OCI-M1 (cell line): ENCODE results near the gene GLB1L.
"Not testable (repeated sequence)": the region's sequence is repeated elsewhere in the genome, so short reads cannot be mapped to it uniquely, and the experiment has no call there.

Source experiments
- DNase-seq: peaks from one replicate; lab custom pipeline; 2025; lab: John Stamatoyannopoulos, UW

GLB1L gene

GRCh38 chr2:219245148-219245898 is at the start of gene GLB1L, which contains the start of gene STK16:
Gene GLB1L (minus strand): TSS chr2:219245444. CDS start chr2:219243573, 1,871 bp downstream.
Gene STK16 (plus strand): TSS chr2:219245479. CDS start chr2:219246000, 521 bp downstream.
- DNase-seq = peak; percentile 95

GRCh38 chr2:219294356-219295351 is 49.4 kb upstream of the GLB1L start:
- DNase-seq = peak; percentile 92

DNA sequence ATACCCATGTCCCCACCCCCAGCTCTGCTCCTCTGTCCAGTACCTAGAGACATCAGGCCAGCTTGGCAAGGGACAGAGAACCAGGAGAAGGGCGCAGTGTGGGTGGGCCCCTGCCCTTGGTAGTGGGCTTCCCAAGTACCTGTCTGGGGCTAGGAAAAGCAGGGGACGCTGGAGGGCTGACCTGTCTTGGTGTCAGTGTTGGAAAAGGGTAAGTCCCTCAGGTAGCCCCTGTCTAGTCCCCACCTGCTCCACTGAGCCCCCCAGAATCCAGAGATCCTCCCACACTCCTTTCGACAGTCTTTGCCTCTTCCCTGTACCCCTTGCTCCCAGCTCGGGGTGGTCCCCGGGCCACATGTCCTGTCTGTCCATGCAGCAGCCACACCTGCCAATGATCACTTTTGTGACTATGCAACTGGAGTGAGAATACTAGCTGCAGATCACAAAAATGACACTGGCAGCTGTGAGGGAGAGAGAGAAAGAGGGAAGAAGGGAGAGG is 48.5 kb upstream of the GLB1L start:
- DNase-seq = no peak

DNA sequence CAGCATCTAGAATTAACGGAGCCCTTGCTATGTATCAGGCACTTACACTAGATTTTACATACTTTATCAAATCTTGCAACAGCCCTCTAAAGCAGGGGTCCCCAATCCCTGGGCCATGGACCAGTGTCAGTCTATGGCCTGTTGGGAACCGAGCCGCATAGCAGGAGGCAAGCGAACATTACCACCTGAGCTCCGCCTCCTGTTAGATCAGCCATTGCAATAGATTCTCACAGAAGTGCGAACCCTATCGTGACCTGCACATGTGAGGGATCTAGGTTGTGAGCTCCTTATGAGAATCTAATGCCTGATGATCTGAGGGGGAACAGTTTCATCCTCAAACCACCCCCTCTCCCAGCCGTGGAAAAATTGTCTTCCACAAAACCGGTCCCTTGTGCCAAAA is 47.4 kb upstream of the GLB1L start:
- no peak for DNase-seq

GRCh38 chr2:219291910-219292490 is 46.8 kb upstream of the GLB1L start:
- no peak for DNase-seq

- no peak for DNase-seq
Observed at GRCh38 chr2:219291394-219291793, 46.1 kb upstream of the GLB1L start.

DNA sequence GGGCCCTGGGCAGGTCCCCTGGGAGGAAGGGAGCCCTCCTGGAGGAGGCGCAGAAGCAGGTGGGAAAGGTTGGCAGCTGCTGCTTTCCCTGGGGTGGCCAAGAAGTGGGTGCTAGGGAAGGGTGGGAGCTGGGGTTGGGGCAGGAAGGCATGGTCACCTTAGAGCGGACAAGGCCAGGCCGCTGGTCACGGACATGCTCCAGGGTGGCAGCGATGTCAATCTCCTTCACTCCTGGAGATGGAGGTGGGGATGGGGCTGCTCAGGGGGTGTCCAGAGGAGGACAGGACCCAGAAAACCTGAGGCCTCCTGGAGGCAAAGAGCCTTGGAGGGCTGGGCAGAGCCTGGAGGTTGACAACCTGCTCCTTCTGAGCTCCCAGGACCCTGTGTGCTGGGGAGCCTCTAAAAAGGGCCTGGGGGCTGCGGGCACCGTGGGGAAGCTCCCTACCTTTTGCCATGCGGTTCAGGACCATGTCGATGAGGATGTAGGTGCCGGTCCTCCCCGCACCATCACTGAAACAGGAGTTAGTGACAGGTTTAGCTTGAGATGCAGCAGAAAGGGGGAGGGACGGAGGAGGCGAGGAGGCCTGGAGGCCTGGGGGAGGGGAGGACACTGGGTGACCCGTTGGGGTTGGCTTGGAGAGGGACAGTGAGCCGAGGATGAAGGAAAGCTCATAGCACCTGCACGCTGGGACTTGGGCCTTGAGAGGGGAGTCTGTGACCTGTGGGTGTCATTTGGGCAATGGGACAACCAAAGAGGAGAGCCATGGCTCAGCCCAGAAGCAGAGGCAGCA is 45.3 kb upstream of the GLB1L start:
- no peak for DNase-seq

- DNase-seq = no peak
Observed at GRCh38 chr2:219289537-219290361, 44.5 kb upstream of the GLB1L start.

GRCh38 chr2:219289195-219289536 is 43.9 kb upstream of the GLB1L start:
- DNase-seq = no peak

- peak; percentile 45 for DNase-seq
Observed at GRCh38 chr2:219287580-219288265, 42.5 kb upstream of the GLB1L start.

- not testable (repeated sequence) for DNase-seq
Observed at GRCh38 chr2:219287116-219287440, 41.8 kb upstream of the GLB1L start.

DNA sequence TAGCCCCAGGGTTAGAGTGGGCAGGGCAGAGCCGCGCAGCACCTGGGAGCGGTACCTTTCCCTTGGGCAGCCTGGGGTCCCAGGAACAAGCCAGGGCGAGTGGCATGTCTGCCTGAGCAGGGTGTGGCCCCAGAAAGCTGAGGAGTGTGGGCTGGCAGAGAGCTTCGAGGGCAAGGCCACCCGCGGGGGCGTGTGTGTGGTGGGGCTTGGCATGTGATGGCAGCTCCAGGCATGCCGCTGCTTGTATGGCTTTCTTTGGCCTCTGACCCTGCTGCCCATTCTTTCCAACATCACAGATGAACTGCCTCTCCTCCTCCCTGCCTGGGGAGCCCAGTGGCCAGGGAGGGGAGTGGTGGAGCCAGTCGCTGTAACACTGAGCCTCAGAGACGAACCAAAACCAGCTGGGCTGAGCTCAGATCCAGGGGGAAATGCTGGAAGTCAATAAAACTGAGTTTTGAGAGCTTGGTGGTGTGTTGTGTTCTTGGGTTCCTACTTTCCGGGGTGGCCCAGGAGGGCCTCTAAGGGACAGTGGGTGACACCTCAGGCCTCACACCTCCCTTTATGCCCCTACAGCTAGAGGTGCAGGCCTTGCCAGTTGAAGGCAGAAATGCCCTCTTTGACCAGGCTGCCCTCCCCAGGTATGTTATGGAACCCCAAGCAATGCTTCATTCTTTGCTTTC is 41.3 kb upstream of the GLB1L start:
- DNase-seq = no peak

- DNase-seq = peak; percentile 30
Observed at GRCh38 chr2:219285894-219286425, 40.7 kb upstream of the GLB1L start.

- no peak for DNase-seq
Observed at GRCh38 chr2:219285373-219285735, 40.1 kb upstream of the GLB1L start.

- DNase-seq = no peak
Observed at GRCh38 chr2:219284501-219285372, 39.5 kb upstream of the GLB1L start.

GRCh38 chr2:219282943-219283581 is 37.8 kb upstream of the GLB1L start:
- DNase-seq = no peak

DNA sequence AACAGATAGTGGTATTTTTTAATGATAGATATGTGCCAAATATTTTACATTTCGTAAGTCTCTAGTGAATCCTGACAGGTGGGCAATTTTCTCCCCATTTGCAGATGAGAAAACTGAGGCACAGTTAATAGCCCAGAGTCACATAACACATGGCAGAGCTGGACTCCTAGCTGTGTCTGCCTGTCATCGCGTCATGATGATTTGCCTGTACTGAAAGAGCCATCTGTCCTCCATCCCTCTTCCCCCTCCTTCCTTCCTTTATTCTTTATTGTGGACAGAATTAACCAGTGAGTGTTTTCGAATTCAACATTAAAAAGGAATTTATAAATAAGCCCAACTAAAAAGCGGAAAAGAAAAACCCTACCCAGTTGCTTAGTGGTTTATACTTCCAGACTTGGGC is 37.1 kb upstream of the GLB1L start:
- no peak for DNase-seq

DNA sequence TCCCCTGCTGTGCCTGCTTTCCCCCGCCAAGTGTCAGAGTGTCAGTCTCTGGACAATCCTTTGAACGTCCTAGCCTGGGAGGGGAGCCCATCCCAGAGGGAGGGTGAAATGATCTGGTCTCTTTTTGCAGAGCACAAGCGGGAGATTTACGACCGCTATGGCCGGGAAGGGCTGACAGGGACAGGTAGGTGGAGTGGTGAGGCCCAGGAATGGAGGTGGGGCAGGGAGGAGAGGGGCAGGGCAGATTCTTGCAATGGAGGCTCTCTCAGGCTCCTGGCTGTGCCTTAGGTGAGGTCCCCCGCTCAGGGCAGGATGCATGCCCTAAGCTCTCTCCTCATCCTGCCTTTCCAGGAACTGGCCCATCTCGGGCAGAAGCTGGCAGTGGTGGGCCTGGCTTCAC is 36.3 kb upstream of the GLB1L start:
- DNase-seq = no peak
